Activated CD8-positive, alpha-beta memory T cell treated with anti-CD3 and anti-CD28 coated beads, Interleukin-2, amount 50 U/mL, for 1 hour (primary cell): ENCODE results near the gene CMTM8.
"Not testable (repeated sequence)": the region's sequence is repeated elsewhere in the genome, so short reads cannot be mapped to it uniquely, and the experiment has no call there.

Source experiments
- DNase-seq: peaks from one replicate; pipeline ENCODE4 v3.0.0-alpha.2; 2020; ENCODE audit errors: extremely low read depth

The CMTM8 gene, protein sequence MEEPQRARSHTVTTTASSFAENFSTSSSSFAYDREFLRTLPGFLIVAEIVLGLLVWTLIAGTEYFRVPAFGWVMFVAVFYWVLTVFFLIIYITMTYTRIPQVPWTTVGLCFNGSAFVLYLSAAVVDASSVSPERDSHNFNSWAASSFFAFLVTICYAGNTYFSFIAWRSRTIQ

DNA sequence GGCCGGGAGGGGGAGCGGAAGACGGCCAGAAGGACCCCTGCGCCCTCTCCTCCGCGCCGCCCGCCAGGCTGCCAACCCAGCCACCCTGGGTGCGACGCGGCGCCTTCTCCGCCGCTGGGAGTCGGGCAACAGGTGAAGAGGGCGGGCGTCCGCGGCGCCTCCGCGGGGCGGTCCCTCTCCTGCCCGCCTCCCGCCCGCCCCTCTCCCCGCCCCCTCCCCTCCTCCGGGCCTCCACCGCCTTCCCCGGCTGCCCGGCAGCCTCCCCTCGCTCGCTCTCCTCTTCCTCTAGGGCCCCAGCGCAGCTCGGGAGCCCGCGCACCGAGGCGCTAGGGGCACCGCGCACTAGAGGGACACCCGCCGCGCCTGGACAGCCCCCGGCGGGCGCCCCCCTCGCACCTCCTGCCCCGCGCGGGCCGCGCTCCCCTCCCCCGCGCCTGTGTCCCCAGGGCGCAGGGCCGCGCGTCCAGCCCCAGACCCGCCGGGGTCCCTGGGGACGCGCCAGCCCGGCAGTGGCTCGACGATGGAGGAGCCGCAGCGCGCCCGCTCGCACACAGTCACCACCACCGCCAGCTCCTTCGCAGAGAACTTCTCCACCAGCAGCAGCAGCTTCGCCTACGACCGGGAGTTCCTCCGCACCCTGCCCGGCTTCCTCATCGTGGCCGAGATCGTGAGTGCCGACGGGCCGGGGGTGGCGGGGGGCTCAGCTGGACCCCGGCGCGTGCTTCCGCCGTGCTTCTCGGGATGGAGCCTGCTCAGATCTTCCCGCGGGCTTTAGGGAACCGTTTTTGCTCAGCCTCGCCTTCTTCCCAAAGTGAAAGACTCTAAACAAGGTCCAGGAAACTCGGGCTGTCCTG, at the start of gene CMTM8:
Gene CMTM8 (plus strand): TSS at position 228 of the 854 bp plus-strand sequence. CDS start 293 bp downstream, at position 521.
- DNase-seq, result peak; percentile 13

DNA sequence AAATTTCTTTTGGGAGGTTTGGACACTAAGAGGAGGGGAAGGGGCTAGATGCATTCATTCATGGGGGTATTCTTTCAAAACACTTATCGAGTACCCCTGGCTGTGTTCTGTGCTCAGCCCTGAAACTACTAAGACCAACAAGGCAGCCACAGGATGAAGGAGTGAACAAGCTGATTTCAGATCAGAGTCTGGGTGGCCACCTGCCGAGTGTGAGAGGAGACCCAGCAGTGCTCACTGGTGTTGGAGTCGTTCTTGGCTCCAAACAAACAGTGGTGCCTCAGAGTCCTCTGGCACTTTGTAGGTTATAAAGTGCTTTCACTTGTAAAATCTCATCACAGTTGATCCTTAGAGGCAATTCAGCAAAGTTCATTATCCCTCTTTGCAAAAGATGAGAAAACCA, 48.8 kb upstream of the CMTM8 start:
- DNase-seq, result no peak

DNA sequence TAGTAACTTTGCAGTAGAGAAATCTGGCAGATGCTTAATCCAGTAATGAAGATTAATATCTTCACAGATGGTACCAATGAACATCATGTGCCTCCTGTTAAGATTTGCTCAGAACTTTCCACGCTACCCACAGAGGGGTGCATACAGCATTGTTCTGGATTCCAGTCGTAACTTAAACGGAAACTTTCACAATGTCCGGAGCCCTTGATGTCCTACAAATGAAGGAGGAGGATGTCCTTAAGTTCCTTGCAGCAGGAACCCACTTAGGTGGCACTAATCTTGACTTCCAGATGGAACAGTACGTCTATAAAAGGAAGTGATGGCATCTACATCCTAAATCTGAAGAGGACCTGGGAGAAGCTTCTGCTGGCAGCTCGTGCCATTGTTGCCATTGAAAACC, 47.9 kb upstream of the CMTM8 start:
- DNase-seq, result not testable (repeated sequence)

GRCh38 chr3:32193101-32193500, 45.4 kb upstream of the CMTM8 start:
- DNase-seq, result no peak

GRCh38 chr3:32194653-32195052, 43.8 kb upstream of the CMTM8 start:
- no peak for DNase-seq

DNA sequence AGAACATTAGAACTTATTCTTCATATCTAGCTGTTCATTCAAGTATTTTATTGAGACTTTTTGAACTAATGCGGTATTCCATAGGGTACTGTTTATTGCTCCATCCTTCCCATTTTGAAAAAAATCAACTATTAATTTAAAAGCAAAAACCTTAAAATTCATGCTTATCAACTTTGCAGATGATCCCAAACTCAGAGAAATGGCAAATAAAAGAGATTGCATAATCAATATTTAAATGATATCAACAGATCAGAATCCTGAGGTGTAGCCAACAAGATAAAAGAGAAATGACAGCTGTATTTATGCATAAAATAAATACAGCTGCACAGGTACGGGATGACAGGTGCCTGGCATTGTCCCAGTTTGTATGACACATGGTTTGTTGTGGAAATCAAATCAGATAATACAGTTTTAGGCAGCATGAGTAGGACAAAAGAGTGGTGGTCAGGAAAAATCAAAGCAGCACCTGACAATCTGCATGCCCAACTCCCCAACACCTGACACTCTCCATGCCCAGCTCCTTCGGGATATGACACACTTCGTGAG, 42.4 kb upstream of the CMTM8 start:
- no peak for DNase-seq

DNA sequence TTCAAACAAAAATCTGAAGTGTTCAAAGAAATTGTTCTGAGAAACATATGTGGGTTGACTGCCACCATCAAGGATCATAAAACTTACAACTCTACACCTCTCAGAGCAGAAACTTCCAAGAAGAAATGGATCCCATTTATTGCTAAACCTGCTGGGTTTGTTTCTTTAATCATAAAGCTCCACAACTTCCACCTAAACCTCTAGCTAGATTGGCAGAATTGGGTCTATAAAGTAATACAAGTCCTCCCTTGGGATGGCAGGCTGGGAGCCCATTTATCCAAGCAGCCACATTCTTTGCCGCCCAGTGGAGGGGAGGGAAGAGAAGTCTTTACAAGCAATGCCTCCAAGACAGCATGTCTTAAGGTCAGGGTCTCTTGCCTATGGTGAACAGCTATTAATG, 40.5 kb upstream of the CMTM8 start:
- DNase-seq, result no peak

GRCh38 chr3:32198714-32199113, 39.8 kb upstream of the CMTM8 start:
- no peak for DNase-seq

DNA sequence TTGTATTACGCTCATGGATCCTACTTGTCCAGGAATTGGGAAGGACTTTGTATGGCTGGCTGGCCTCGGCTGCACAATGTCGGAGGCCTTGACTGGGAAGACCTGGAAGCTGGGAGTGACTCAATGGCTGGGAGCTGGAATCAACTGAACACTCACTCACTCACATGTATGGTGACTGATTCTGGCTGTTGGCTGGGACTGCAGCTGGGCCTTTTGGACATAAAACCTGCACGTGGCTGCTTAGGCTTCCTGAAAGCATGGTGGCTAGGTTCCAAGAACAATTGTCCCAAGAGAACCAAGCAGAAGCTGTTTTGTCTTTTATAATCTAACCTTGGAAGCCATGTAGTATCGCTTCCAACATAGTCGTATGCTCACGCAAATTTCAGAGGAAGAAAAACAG, 38.0 kb upstream of the CMTM8 start:
- no peak for DNase-seq

- no peak for DNase-seq
Observed at GRCh38 chr3:32200992-32201758, 37.3 kb upstream of the CMTM8 start.

- DNase-seq, result no peak
Observed at GRCh38 chr3:32202496-32202895, 36.0 kb upstream of the CMTM8 start.

DNA sequence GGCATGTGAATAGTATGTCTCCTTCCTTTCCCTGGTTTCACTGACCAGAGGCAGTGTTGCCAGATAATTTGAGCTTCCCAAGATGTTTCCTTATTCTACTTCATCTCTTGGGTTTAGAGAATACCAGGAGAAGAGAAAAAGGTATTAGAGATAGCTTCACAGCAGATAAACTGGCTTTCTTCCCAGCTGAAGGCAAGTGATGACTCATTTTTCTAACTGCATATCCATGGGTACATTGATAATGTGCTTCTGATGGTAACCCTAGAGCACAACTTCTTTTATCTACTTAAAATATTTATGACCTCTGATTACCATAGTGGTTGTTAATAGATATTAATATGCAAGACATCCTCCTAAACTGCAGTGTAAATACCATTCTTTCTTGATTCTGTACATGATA, 34.6 kb upstream of the CMTM8 start:
- no peak for DNase-seq

DNA sequence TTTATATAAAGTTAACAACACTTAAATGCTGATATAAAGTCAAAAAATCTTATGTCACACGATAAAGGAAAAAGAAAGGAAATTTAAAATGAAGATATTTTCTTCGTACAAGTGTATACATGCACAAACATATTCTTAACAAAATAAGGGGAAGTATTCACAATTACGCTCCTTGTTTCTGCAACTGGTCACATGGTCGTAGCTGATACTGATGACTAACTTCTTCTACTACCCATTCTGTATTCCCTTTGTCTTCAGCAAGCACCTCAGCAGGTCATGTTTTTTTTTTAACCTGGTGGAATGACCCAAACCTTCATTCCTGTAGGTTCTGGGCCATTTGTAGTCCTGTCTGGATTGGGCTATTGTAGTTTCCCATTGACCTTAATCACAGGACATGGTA, 30.0 kb upstream of the CMTM8 start:
- no peak for DNase-seq

DNA sequence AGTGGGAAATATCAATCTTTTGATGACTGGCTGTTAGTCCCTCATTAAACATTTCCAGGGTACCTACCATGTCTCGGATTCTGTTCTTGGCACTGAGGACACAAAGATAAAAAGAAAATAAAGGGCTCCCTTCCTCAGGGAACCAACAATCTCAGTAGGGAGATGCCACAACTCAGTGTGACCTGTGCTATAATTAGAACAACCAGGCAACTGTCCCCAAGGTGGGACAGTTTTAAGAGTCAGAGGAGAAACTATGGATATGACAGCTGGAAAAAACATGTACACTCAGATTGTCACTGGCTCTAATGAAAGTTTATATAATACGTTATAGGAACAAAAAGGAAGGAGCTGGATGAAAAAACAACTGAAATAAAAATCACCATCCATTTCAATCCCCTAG, 23.3 kb upstream of the CMTM8 start:
- no peak for DNase-seq

- no peak for DNase-seq
Observed at GRCh38 chr3:32216172-32216783, 22.2 kb upstream of the CMTM8 start.

- DNase-seq, result no peak
Observed at GRCh38 chr3:32217339-32217738, 21.1 kb upstream of the CMTM8 start.

DNA sequence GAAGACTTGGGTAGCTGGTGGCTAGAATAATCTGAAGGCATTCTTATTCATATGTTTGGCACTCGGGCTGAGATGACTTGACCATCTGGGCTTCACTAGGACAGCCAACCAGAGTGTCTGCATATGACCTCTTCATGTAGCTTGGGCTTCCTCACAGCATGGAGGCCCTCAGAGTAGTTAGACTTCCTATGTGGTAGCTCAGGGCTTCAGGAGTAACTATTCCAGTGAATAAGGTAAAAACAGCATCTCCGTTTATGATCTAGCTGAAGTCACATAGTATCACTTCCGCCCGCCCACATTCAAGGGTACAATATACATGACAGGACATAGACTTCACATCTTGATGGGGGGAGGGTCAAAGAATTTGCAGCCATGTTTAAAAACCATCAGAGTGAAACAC, 18.9 kb upstream of the CMTM8 start:
- DNase-seq, result no peak

DNA sequence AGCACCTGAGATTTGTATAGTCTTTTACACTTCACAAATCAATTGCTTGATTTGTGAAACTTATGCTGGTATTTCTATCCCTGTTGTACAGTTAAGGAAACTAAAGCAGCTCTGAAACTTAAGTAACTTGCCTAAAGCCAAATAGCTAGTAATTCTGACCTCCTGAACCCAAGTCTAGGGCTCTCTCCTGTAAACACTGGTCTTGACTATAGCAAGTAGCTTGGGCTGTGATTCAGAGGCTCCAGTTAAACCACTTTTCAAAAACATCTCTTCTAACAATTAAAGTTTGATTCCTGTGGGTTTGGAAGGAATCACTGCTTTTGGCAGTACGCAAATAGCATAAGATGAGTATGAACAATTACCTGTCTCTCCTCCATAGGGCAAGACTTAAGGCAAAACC, 18.5 kb upstream of the CMTM8 start:
- no peak for DNase-seq

DNA sequence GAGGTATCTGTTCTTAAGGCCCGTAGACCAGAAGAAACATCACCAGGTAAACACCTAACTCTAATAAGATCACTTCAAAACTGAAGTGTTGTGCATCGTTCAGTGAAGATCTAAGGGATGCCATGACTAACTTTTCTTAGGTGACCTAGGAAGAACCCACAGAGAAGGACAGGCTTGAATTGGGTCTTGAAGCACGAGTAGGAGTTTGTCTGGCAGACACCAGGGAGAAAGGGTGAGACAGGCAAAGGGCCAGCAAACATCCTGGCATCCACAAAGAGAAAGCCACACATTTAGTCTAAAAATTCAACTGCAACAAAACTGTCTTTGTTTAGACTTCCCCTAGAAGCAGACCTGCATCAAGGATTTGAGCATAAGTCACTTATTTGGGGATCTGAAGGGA, 15.5 kb upstream of the CMTM8 start:
- no peak for DNase-seq

GRCh38 chr3:32224016-32224516, 14.4 kb upstream of the CMTM8 start:
- no peak for DNase-seq

GRCh38 chr3:32226875-32227500, 11.5 kb upstream of the CMTM8 start:
- DNase-seq, result no peak
